ENCODE measurements around the gene RCOR2.

- TF ChIP-seq CTCF (IDR thresholded peaks at IDR 0.05) (no peak), EZH2 (IDR thresholded peaks at IDR 0.05; ENCODE audit: borderline replicate concordance, insufficient read depth, low read depth, low read length, poor library complexity, severe bottlenecking) (no peak)
These were observed 36.6 kb downstream of the RCOR2 start for GRCh38 chr11:63880403-63880790.
